Measurements from ENCODE around the gene NHLRC3. TPM values are rescaled to one million over a fixed set of nuclear protein-coding genes. Genes with fewer than 3 reads are reported as not detected.

NHLRC3 gene
- total and polyA plus RNA-seq, 2 donors (not counting 1 experiment from before 2014, with no cell fraction given), result 9.8 to 24.3 TPM

- Histone ChIP-seq H4K20me1 (ENCODE audit: control insufficient read depth, extremely low read depth, insufficient read depth, low read length) (no peaks in the 10 kb centered on the region), H3K9ac (ENCODE audit: insufficient read depth, low read length) (no peak overlapping the region), H3K27ac (ENCODE audit: insufficient read depth, low read length) (no peak overlapping the region), H3K36me3 (ENCODE audit: control insufficient read depth, insufficient read depth, low read length) (no peaks in the 10 kb centered on the region), H3K4me1 (ENCODE audit: control insufficient read depth, extremely low read depth, insufficient read depth, low read length) (no peaks in the 10 kb centered on the region), H3K4me2 (ENCODE audit: extremely low read depth, insufficient read depth, low read length) (no peak overlapping the region), H3K9me3 (ENCODE audit: control insufficient read depth, insufficient read depth, low read depth, low read length) (no peaks in the 10 kb centered on the region), H3K27me3 (ENCODE audit: control insufficient read depth, insufficient read depth, low read length) (no peaks in the 10 kb centered on the region), H3K4me3 (replicated peaks in 1 of 4; ENCODE audit: control extremely low read depth in 1 of 4, insufficient read depth in 1 of 4, low read depth in 3 of 4, low read length in 4 of 4) (no peak overlapping the region), H2AFZ (ENCODE audit: low read length) (no peak overlapping the region), H3K79me2 (ENCODE audit: control insufficient read depth, insufficient read depth, low read length) (no peaks in the 10 kb centered on the region)
- TF ChIP-seq EZH2 (IDR thresholded peaks at IDR 0.05; ENCODE audit: low read length, missing control alignments), result no peak
- TF ChIP-seq, protein P1, sequence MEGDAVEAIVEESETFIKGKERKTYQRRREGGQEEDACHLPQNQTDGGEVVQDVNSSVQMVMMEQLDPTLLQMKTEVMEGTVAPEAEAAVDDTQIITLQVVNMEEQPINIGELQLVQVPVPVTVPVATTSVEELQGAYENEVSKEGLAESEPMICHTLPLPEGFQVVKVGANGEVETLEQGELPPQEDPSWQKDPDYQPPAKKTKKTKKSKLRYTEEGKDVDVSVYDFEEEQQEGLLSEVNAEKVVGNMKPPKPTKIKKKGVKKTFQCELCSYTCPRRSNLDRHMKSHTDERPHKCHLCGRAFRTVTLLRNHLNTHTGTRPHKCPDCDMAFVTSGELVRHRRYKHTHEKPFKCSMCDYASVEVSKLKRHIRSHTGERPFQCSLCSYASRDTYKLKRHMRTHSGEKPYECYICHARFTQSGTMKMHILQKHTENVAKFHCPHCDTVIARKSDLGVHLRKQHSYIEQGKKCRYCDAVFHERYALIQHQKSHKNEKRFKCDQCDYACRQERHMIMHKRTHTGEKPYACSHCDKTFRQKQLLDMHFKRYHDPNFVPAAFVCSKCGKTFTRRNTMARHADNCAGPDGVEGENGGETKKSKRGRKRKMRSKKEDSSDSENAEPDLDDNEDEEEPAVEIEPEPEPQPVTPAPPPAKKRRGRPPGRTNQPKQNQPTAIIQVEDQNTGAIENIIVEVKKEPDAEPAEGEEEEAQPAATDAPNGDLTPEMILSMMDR (conservative IDR thresholded peaks at IDR 0.05 in 1 of 2, IDR thresholded peaks at IDR 0.05 in 1 of 2; ENCODE audit: low read depth in 1 of 2, low read length in 2 of 2), result no peak
- DNase-seq (ENCODE audit: low read depth in 2 of 2), result no peak
These were observed 10.6 kb downstream of the NHLRC3 start for GRCh38 chr13:39048806-39049205.

DNA sequence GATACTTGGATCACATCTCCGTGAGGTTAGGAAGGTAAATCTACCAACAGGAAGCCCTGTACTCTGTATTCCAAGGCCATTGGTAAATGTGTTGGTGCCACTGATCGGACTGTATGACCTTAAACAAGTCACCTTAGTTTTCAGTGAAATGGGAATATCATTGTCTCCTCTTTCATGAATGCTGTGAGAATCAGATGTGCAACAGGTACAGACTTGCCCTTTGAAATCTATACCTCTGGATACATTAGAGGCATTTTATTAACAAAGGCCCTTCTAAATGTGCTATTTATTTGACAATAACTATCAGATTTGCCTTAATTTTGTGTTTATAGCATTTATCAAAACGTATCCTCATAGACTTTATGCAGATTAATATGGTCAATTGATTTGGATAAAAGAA, 11.0 kb downstream of the NHLRC3 start:
- Histone ChIP-seq H2AFZ (ENCODE audit: low read length) (no peak overlapping the region), H3K79me2 (ENCODE audit: control insufficient read depth, insufficient read depth, low read length) (no peaks in the 10 kb centered on the region), H3K4me2 (ENCODE audit: extremely low read depth, insufficient read depth, low read length) (no peak overlapping the region), H3K4me1 (ENCODE audit: control insufficient read depth, extremely low read depth, insufficient read depth, low read length) (no peaks in the 10 kb centered on the region), H3K27ac (ENCODE audit: insufficient read depth, low read length) (no peak overlapping the region), H3K36me3 (ENCODE audit: control insufficient read depth, insufficient read depth, low read length) (no peaks in the 10 kb centered on the region), H3K9ac (ENCODE audit: insufficient read depth, low read length) (no peak overlapping the region), H3K27me3 (ENCODE audit: control insufficient read depth, insufficient read depth, low read length) (no peaks in the 10 kb centered on the region), H4K20me1 (ENCODE audit: control insufficient read depth, extremely low read depth, insufficient read depth, low read length) (no peaks in the 10 kb centered on the region), H3K4me3 (replicated peaks in 1 of 4; ENCODE audit: control extremely low read depth in 1 of 4, insufficient read depth in 1 of 4, low read depth in 3 of 4, low read length in 4 of 4) (no peak overlapping the region), H3K9me3 (ENCODE audit: control insufficient read depth, insufficient read depth, low read depth, low read length) (no peaks in the 10 kb centered on the region)
- DNase-seq (ENCODE audit: low read depth in 2 of 2), result no peak
- TF ChIP-seq, protein P1 (conservative IDR thresholded peaks at IDR 0.05 in 1 of 2, IDR thresholded peaks at IDR 0.05 in 1 of 2; ENCODE audit: low read depth in 1 of 2, low read length in 2 of 2), result no peak
- no peak for TF ChIP-seq EZH2 (IDR thresholded peaks at IDR 0.05; ENCODE audit: low read length, missing control alignments)

GRCh38 chr13:39051157-39051556, 12.9 kb downstream of the NHLRC3 start:
- Histone ChIP-seq H3K79me2 (ENCODE audit: control insufficient read depth, insufficient read depth, low read length) (no peaks in the 10 kb centered on the region), H3K27ac (ENCODE audit: insufficient read depth, low read length) (no peak overlapping the region), H3K4me1 (ENCODE audit: control insufficient read depth, extremely low read depth, insufficient read depth, low read length) (no peaks in the 10 kb centered on the region), H3K4me2 (ENCODE audit: extremely low read depth, insufficient read depth, low read length) (no peak overlapping the region), H3K9me3 (ENCODE audit: control insufficient read depth, insufficient read depth, low read depth, low read length) (no peaks in the 10 kb centered on the region), H4K20me1 (ENCODE audit: control insufficient read depth, extremely low read depth, insufficient read depth, low read length) (no peaks in the 10 kb centered on the region), H3K4me3 (replicated peaks in 1 of 4; ENCODE audit: control extremely low read depth in 1 of 4, insufficient read depth in 1 of 4, low read depth in 3 of 4, low read length in 4 of 4) (no peak overlapping the region), H3K27me3 (ENCODE audit: control insufficient read depth, insufficient read depth, low read length) (no peaks in the 10 kb centered on the region), H3K9ac (ENCODE audit: insufficient read depth, low read length) (no peak overlapping the region), H2AFZ (ENCODE audit: low read length) (no peak overlapping the region), H3K36me3 (ENCODE audit: control insufficient read depth, insufficient read depth, low read length) (no peaks in the 10 kb centered on the region)
- peak; percentile 25 to 65 for DNase-seq (ENCODE audit: low read depth in 2 of 2)
- no peak for TF ChIP-seq EZH2 (IDR thresholded peaks at IDR 0.05; ENCODE audit: low read length, missing control alignments)
- TF ChIP-seq, protein P1 (conservative IDR thresholded peaks at IDR 0.05 in 1 of 2, IDR thresholded peaks at IDR 0.05 in 1 of 2; ENCODE audit: low read depth in 1 of 2, low read length in 2 of 2), result peak in 1 of 2 donors; percentile 42

Measured in fibroblast of lung (primary cell).